Progenitor cell of endocrine pancreas (in vitro differentiated cells): ENCODE data around the gene FAH. TPM values are rescaled to one million over a fixed set of nuclear protein-coding genes. Genes with fewer than 3 reads are reported as not detected.

Source experiments
- DNase-seq: peaks from one replicate; pipeline ENCODE4 v3.0.0; 2021; ENCODE audit warnings: low spot score; ENCODE audit not compliant: unreplicated experiment
- H3K27ac Mint-ChIP-seq: 2 replicates; pipeline ENCODE4 v1.8.0; 2021; ENCODE audit warnings: mild to moderate bottlenecking, moderate library complexity, mixed read lengths
- H3K27me3 Mint-ChIP-seq: 2 replicates; pipeline ENCODE4 v1.8.0; 2021; ENCODE audit warnings: mixed read lengths
- H3K36me3 Mint-ChIP-seq: 2 replicates; pipeline ENCODE4 v1.8.0; 2022; ENCODE audit warnings: mixed read lengths; ENCODE audit not compliant: insufficient read depth
- H3K4me1 Mint-ChIP-seq: 2 replicates; pipeline ENCODE4 v1.8.0; 2021; ENCODE audit warnings: low read depth, mixed read lengths
- H3K4me3 Mint-ChIP-seq: 2 replicates; pipeline ENCODE4 v1.8.0; 2021; ENCODE audit warnings: low read depth, mild to moderate bottlenecking, moderate library complexity, mixed read lengths
- H3K9me3 Mint-ChIP-seq: 2 replicates; pipeline ENCODE4 v1.8.0; 2021; ENCODE audit warnings: low read depth, mixed read lengths
- CTCF ChIP-seq: fragments of 200-600 bp; sonication (generic); IDR thresholded peaks from one replicate; pipeline ENCODE4 v1.5.0; 2021; ENCODE audit warnings: antibody characterized with exemption, mild to moderate bottlenecking; ENCODE audit not compliant: unreplicated experiment
- total RNA-seq: library from RNA; stranded (reverse); gene quantifications from 2 replicates; pipeline ENCODE4 v1.2.1, GENCODE V29; 2021

The FAH gene
- total RNA-seq, 1 donor from 2014 or later, result 18.4 TPM

- no peaks in the 10 kb centered on the region for H3K36me3 Mint-ChIP-seq
- no peaks in the 10 kb centered on the region for H3K4me1 Mint-ChIP-seq
- peaks cover under 1% of the 10 kb centered on the region for H3K9me3 Mint-ChIP-seq
- peaks cover 8% of the 10 kb centered on the region for H3K27me3 Mint-ChIP-seq
- H3K4me3 Mint-ChIP-seq, result no peak overlapping the region
- no peak overlapping the region for H3K27ac Mint-ChIP-seq
- DNase-seq, result no peak
- TF ChIP-seq CTCF, result no peak
Observed at GRCh38 chr15:80207887-80208286, 55.1 kb downstream of the FAH start.

- Mint-ChIP-seq H3K4me3 (no peak overlapping the region), H3K27ac (no peak overlapping the region), H3K4me1 (no peaks in the 10 kb centered on the region), H3K9me3 (peaks cover 9% of the 10 kb centered on the region), H3K27me3 (peaks cover 8% of the 10 kb centered on the region), H3K36me3 (no peaks in the 10 kb centered on the region)
- DNase-seq, result no peak
- no peak for TF ChIP-seq CTCF
Observed at GRCh38 chr15:80208758-80209734, 56.2 kb downstream of the FAH start.

DNA sequence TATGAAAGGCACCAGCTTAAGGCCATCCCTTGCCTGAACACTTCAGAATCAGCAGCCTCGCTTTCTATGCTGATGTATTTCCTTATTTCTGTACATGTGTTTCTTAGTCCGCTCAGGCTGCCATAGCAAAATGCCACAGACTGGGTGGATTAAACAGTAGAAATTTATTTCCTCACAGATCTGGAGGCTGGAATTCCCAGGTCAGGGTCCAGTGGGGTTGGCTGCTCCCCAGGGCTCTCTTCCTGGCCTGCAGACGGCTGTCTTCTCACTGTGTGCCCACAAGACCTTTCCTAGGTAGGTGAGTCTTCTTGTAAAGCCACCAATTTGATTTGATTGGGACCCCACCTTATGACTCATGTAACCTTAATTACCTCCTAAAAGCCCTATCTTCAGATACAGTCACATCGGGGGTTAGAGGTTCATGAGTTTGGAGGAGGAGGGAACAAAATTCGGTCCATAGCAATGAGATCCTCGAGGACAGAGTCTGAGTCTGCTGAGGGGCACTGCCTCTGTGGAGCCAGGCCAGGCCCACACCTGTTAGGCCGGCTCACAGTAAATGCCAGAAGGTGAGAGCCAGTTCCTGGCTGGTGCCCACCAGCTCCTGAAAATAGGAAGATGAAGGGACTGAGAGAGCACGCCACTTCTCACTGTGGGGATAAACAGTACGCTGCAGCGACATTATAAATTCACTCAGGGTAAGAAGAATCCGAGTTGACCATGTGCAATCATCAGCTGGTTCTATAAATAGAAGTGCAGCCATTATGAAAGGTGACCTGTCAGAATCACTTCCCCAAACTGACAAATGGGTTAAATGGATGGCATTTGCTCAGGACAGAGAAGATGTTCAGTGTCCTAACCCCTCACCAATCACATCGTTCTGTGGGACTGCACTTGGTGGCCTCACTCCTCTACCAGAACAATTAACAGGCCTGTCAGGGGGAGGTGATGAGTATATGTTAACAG is 58.1 kb downstream of the FAH start:
- H3K9me3 Mint-ChIP-seq, result peaks cover 9% of the 10 kb centered on the region
- H3K27ac Mint-ChIP-seq, result no peak overlapping the region
- no peaks in the 10 kb centered on the region for H3K36me3 Mint-ChIP-seq
- DNase-seq, result no peak
- TF ChIP-seq CTCF, result no peak
- peaks cover 8% of the 10 kb centered on the region for H3K27me3 Mint-ChIP-seq
- no peak overlapping the region for H3K4me3 Mint-ChIP-seq
- H3K4me1 Mint-ChIP-seq, result no peaks in the 10 kb centered on the region

DNA sequence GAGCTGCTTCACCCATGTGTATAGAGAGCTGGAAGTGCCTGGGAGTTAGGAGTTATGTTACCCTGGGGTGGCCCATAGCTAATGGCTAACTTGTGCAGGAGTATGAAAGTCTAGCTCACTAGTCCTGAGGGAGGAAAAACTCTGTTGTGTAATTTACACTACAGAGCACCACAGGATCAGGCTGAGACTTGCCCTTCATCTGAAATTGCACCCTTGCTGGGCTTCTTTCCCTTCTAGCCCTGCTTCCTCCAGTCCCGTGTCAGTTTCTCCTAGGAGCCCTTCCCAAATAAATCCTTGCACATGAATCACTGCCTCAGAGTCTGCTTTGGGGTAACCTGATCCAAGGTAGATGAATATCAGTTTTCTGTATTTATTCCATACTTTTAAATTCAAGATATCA is 59.2 kb downstream of the FAH start:
- H3K27me3 Mint-ChIP-seq, result peaks cover 8% of the 10 kb centered on the region
- H3K36me3 Mint-ChIP-seq, result no peaks in the 10 kb centered on the region
- no peaks in the 10 kb centered on the region for H3K4me1 Mint-ChIP-seq
- TF ChIP-seq CTCF, result no peak
- peaks cover 9% of the 10 kb centered on the region for H3K9me3 Mint-ChIP-seq
- DNase-seq, result no peak
- H3K4me3 Mint-ChIP-seq, result no peak overlapping the region
- H3K27ac Mint-ChIP-seq, result no peak overlapping the region

DNA sequence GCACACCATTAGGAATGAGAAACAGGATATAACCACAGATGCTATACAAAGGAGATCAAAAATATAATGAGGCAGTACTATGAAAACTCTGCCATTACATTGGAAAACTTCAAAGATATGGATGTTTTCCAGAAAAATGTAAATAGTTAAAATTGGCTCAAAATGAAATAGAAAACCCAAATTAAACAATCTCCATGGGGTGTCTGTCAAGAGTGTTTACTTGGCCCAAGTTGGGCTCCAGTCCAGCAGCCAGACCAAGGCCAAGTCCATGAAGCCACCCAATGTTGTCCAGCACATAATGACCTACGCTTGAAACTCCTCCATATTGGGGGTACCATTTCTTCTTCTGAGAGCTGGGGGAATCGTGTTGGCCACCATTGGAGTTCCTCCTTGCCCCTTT is 62.1 kb downstream of the FAH start:
- Mint-ChIP-seq H3K36me3 (no peaks in the 10 kb centered on the region), H3K9me3 (peaks cover 9% of the 10 kb centered on the region), H3K4me1 (no peaks in the 10 kb centered on the region), H3K4me3 (no peak overlapping the region), H3K27me3 (peaks cover 8% of the 10 kb centered on the region), H3K27ac (no peak overlapping the region)
- no peak for TF ChIP-seq CTCF
- no peak for DNase-seq
